GM21737 (cell line): ENCODE measurements around the gene BRINP2.
"Not testable (repeated sequence)": the region's sequence is repeated elsewhere in the genome, so short reads cannot be mapped to it uniquely, and the experiment has no call there.

Source experiments
- ATAC-seq: cut with Tn5 transposase; IDR thresholded peaks from one replicate; pipeline ENCODE4 v1.9.1; 2021; ENCODE audit warnings: mild to moderate bottlenecking, moderate library complexity; ENCODE audit not compliant: unreplicated experiment

BRINP2 gene

GRCh38 chr1:177310326-177310725, 139.6 kb downstream of the BRINP2 start:
- no peak for ATAC-seq

DNA sequence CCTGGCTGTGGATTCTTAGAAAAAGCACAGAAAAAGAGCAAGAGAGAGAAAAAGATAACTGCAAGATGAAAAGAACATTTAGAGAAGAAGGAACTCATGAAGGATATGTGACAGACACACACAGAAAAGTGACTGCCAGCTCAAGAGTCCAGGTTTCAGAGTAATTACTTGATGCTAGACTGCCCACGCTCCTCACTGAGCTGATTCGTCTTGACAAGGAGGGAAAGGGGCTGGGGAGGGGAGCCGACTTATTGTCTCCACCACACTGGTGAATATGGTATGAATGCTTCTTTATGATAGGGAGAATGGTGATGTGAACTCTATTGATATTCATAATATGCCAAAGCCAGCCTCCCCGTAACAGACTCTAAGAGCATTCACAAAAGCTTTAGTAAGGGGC, 140.4 kb downstream of the BRINP2 start:
- no peak for ATAC-seq

DNA sequence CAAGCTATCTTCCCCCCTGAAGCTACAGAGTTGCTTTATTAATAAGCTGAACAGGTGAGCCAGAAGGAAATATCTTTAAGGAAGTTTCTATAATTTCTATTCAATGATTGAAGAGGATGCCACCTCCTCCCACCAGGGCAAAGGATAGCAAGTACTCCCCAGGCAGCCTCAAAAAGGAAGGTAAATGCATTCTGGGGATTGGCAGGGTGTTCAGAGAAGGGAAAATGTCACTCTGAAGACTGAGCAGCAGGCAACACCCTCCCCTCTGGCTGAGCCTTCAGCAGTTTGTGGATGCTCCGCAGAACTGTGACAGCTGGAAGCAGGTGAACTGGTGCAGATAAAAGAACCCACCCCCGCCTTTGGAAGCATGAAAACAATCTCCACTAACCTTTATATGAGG, 140.8 kb downstream of the BRINP2 start:
- no peak for ATAC-seq

DNA sequence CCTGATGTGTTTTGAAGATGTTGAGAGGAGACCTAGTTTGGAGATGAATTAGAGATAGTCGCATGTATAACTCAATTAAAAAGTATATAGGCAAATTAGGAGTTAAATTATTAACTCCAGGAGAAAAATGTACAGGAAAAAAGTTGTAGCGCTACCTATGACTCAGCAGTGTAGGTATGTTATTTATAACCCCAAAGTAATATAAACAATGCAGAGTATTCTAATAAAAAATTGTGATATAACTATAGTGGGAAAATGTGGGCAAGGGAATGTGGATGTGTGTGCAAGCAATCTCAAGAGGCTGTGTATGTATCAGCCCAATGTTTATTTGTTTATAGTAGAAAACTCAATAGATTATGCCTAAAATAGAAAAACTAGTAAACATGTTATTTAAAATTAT, 144.5 kb downstream of the BRINP2 start:
- no peak for ATAC-seq

DNA sequence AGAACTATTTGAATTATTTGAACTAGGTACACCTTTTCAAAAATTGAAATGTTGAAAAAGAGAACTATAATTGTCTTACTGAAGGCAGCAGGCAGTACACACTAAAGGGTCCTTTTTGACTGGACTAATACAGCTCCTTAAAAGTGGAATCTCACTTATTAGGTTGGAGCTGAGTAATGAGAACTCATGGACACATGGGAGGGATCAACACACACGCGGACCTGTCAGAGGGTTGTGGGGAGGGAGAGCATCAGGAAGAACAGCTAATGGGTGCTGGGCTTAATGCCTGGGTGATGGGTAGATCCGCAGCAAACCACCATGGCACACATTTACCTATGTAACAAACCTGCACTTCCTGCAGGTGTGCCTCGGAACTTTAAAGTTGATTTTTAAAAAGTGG, 145.0 kb downstream of the BRINP2 start:
- no peak for ATAC-seq

- ATAC-seq, result not testable (repeated sequence)
Measured at GRCh38 chr1:177321434-177321833, 150.7 kb downstream of the BRINP2 start.

- no peak for ATAC-seq
Measured at GRCh38 chr1:177328251-177328650, 157.5 kb downstream of the BRINP2 start.

DNA sequence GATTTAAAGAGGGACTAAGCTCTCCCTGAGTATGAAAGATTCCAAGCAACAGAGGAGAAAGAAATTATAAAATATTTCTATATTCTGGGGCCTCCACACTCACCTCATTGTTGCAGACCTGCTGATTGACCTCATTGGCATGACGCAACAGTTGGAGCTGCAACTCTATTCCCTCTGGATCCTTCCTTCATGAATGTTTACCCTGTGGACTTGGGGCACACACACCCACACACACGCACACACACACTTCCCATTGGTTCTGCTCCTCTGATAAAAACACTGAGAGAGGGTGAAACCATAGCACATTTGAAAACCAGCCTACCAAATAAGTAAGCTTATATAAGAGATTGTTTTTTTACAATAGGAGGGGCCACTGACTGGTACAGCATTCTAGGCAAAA, 159.1 kb downstream of the BRINP2 start:
- ATAC-seq, result no peak
